D721Med (cell line): Measurements from ENCODE around the gene GTPBP1.

Source experiments
- DNase-seq: peaks from one replicate; pipeline ENCODE4 v3.0.0; 2011; ENCODE audit warnings: low spot score; ENCODE audit not compliant: insufficient read length
- FAIRE-seq: peaks from 2 replicates; lab custom pipeline; 2011; peaks lifted over from hg19 to GRCh38; lab: Jason Lieb, UNC
- TF ChIP-seq, protein P1 (sequence below): IDR thresholded peaks from 2 replicates; pipeline ENCODE4 v1.5.1; 2012; ENCODE audit warnings: mild to moderate bottlenecking, control low read depth; ENCODE audit not compliant: insufficient read depth; ENCODE audit errors: missing control alignments

Gene GTPBP1

DNA sequence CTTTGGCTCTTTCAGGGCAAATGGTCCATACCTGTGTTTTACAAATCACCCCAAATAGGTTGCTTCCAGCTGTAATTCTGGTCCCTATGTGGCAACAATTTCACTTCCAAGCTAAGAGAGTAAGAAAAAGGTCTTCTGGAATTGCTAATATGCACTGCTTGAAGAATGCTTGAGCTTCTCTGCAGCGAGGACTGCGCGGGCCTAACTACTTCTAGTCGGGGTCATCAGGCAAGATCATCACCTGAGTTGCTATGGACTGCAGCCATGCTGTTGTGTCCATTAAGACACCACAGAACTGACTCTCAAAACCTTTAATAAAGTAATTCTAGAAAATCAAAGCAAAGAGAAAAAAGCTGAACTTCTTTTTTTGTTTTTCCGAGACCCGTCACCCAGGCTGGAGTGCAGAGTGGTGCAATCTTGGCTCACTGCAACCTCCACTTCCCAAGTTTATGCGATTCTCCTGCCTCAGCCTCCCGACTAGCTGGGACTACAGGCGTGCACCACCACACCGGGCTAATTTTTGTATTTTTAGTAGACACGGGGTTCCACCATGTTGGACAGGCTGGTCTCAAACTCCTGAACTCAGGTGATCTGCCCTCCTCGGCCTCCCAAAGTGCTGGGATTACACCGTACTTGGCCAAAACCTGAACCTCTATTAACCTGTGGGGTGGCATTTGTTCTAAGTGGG lies 7.2 kb upstream of the GTPBP1 start:
- DNase-seq (no peak), FAIRE-seq (no peak)
- TF ChIP-seq, protein P1, sequence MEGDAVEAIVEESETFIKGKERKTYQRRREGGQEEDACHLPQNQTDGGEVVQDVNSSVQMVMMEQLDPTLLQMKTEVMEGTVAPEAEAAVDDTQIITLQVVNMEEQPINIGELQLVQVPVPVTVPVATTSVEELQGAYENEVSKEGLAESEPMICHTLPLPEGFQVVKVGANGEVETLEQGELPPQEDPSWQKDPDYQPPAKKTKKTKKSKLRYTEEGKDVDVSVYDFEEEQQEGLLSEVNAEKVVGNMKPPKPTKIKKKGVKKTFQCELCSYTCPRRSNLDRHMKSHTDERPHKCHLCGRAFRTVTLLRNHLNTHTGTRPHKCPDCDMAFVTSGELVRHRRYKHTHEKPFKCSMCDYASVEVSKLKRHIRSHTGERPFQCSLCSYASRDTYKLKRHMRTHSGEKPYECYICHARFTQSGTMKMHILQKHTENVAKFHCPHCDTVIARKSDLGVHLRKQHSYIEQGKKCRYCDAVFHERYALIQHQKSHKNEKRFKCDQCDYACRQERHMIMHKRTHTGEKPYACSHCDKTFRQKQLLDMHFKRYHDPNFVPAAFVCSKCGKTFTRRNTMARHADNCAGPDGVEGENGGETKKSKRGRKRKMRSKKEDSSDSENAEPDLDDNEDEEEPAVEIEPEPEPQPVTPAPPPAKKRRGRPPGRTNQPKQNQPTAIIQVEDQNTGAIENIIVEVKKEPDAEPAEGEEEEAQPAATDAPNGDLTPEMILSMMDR = no peak

DNA sequence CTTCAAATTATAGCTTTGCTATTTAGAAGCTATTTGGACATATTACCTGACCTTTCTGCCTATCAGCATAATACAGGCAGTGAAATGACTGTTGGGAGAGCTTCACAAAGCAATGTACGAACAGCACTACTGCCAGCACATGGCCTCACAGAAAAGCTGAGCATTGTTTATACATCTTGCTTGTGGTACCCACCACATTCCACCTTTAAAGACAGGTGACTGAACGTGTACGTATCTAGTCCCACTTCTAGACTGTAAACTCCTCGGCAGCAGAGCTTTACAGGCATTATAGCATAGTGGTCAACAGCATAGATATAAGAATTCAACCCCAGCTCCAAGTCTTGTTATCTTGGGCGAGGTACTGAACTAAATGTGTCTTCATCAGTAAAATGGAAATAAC lies 6.6 kb upstream of the GTPBP1 start:
- TF ChIP-seq, protein P1 = no peak
- no peak for FAIRE-seq
- no peak for DNase-seq

DNA sequence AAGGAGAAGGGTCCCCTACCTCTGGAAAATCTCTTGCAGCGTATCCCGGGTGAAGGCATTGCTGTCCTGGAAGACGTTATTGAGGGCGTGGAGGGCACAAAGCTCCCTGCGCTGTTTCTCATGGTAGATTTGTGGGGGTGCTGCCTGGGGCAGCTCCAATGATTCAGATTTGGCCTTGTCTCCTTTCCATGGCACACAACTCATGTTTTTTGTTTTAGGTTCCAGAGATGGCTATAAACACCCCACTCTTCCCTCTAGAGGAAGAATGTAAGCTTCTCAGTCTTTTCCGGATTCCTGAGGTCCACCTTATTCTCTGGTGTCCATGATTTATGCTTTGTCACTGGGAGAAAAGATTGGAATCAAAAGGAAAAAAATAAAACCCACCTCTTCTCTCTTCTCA lies 6.0 kb upstream of the GTPBP1 start:
- no peak for DNase-seq
- FAIRE-seq = no peak
- TF ChIP-seq, protein P1 = no peak

DNA sequence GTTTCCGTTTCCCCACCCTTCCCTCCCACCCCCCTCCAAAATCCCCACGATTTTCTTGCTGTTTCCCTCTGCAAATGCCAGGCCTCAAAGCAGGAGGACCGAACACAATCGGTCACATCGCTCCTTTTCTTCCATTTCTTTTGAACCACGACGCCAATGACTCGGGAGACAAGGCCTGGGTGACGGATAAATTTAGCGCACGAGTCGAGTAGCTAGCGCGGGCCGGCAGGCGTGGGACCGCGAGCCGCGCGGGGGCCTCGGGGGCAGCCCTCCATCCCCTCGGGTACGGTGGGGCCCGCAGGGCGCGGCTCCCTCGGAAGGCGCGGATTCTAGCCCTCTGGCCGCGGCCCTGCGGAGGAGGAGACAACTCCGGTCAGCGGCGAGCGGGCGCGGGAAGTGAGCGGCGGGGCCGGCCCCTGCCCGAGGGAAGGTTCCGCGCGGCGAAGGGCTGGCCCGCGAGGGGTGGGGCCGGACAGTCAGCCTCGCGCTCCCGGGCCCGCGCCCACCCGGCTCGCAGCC lies 5.4 kb upstream of the GTPBP1 start:
- TF ChIP-seq, protein P1 = no peak
- FAIRE-seq = no peak
- no peak for DNase-seq

DNA sequence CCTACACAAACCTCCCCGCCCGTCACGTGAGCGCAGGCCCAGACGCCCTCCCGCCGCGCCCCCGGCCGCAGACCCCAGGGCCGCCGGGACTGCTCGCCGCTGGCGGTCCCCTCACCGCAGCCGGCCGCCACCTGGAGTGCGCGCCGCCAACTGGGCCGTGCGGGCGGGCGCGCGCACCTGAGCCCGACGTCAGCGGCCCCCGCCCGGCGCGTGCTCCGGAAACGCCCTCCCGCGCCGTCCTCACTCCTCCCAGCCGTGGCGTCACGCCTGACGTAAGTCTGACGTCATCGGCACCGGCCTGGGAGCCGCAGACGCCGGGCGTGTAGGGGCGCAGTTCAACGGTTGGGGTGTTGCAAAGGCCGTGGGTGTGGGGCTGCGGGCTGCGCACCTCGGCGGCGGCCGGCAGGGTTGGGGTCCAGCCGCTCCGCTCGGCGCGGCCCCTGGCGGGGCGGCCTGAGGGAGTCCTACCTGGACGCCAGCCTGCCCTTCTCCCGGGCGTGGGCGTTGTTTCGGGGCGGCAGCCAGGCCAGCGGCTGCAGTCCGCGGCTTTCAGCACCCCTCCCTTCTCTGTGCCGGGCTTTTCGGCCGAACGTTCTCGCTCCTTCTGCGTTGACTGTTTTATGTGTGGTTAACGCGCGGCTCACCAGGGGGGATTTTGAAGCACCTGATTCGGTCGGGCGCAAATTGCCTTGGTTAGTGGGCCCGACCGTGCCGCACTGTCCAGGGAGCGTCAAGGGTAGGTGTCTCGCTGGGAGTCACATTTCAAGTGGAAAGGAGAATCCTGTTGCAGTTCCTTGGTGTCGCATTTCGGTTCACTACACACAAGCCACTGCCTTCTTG lies 4.7 kb upstream of the GTPBP1 start, which contains the start of gene JOSD1:
TSS of gene JOSD1 (minus strand) at position 155 of the 840 bp plus-strand sequence. CDS start 956 bp downstream, outside the sequence.
- FAIRE-seq = no peak
- DNase-seq = peak; percentile 52
- TF ChIP-seq, protein P1 = no peak

DNA sequence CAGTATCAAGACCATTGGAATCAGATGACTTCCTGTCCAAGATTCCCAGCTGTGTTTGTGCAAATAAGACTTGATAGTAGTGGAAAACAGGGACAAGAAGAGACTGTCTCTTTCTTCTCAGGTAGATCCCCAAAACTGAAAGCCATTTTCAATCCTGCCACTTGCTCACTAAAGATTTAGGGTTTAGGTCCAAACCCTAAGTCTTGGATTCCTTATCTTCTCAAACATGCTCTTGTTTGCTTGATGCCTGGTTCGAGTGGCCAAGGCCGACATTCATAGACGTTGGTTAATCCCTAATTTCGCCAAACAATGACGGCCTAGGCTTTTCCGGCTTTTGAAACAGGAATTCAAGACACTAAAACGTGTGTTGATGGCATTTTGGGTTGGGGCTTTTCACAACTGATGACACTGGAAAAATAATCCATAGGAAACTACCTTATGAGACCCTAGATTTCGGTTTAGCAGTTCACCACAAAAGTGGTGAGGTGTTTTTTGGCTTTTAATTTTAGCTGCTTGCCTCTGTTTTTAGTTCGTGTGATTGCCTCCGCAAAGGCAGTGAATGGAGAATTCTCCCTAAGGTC lies 1.0 kb upstream of the GTPBP1 start:
- no peak for FAIRE-seq
- TF ChIP-seq, protein P1 = no peak
- DNase-seq = no peak
